NT2/D1 (cell line): Measurements from ENCODE around the gene TMEM51.

Source experiments
- YY1 ChIP-seq: IDR thresholded peaks from 2 replicates; pipeline ENCODE4 v1.6.1; 2011; ENCODE audit not compliant: insufficient read length, insufficient read depth
- ZNF274 ChIP-seq: IDR thresholded peaks from 2 replicates; pipeline ENCODE4 v1.6.1; 2011; ENCODE audit warnings: mild to moderate bottlenecking, low read depth, low read length

DNA sequence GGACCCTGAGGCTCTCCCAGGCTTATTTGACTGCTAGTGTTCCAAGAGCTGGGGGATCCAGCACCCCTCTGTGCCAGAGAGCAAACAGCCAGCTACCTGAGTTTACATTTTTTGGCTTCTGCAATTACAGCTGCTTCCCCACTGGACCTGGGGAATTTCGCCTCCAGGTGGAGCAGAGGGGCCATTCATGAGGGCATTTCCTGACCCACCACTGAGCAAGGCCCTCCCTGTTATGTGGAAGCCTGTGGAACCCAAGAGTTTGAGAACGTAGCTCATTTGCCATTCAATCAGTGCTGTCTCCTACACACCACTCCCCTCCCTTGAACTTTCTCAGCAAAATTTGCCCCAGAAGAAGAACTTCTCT is 42.7 kb upstream of the TMEM51 start:
- TF ChIP-seq YY1 (no peak), ZNF274 (no peak)
